ENCODE data around the gene KCNIP4. TPM values are rescaled to one million over a fixed set of nuclear protein-coding genes. Genes with fewer than 3 reads are reported as not detected.
"Not testable (repeated sequence)": the region's sequence is repeated elsewhere in the genome, so short reads cannot be mapped to it uniquely, and the experiment has no call there.

KCNIP4 gene
- total RNA-seq, 1 donor from 2014 or later, result 30.4 TPM

GRCh38 chr4:21367567-21367966 lies 581.0 kb downstream of the KCNIP4 start:
- no peaks in the 10 kb centered on the region for H3K4me1 Mint-ChIP-seq (ENCODE audit: low read depth, unreplicated experiment)
- H3K9me3 Mint-ChIP-seq (ENCODE audit: unreplicated experiment), result peaks cover 3% of the 10 kb centered on the region
- no peak overlapping the region for H3K27ac Mint-ChIP-seq (ENCODE audit: unreplicated experiment)
- H3K4me3 Mint-ChIP-seq (ENCODE audit: unreplicated experiment), result no peak overlapping the region
- H3K27me3 Mint-ChIP-seq (ENCODE audit: unreplicated experiment), result no peaks in the 10 kb centered on the region
- DNase-seq, result no peak
- H3K36me3 Mint-ChIP-seq (ENCODE audit: unreplicated experiment), result no peaks in the 10 kb centered on the region
- TF ChIP-seq CTCF (IDR thresholded peaks at IDR 0.05; ENCODE audit: partially characterized antibody, unreplicated experiment), result no peak

DNA sequence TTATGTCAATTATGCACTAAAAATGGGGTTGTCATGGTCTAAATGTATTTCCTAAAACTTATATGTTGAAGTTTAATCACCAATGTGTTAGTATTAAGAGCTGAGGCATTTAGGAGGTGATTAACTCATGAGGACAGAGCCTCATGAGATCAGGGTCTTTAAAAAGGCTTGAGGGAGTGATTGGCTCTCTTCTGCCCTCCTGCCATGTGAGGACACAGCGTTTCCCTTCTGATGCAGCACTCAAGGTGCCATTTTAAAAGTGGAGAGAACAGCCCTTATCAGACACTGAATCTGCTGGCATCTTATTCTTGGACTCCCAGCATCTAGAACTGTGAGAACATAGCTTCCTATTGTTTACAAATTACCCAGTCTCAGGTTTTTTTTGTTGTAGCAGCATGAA lies 581.7 kb downstream of the KCNIP4 start:
- no peaks in the 10 kb centered on the region for H3K36me3 Mint-ChIP-seq (ENCODE audit: unreplicated experiment)
- no peak for DNase-seq
- no peaks in the 10 kb centered on the region for H3K4me1 Mint-ChIP-seq (ENCODE audit: low read depth, unreplicated experiment)
- no peak overlapping the region for H3K4me3 Mint-ChIP-seq (ENCODE audit: unreplicated experiment)
- TF ChIP-seq CTCF (IDR thresholded peaks at IDR 0.05; ENCODE audit: partially characterized antibody, unreplicated experiment), result no peak
- H3K27ac Mint-ChIP-seq (ENCODE audit: unreplicated experiment), result no peak overlapping the region
- H3K27me3 Mint-ChIP-seq (ENCODE audit: unreplicated experiment), result no peaks in the 10 kb centered on the region
- H3K9me3 Mint-ChIP-seq (ENCODE audit: unreplicated experiment), result peaks cover 3% of the 10 kb centered on the region

GRCh38 chr4:21366312-21366711 lies 582.3 kb downstream of the KCNIP4 start:
- TF ChIP-seq CTCF (IDR thresholded peaks at IDR 0.05; ENCODE audit: partially characterized antibody, unreplicated experiment), result no peak
- DNase-seq, result no peak
- Mint-ChIP-seq H3K27me3 (ENCODE audit: unreplicated experiment) (no peaks in the 10 kb centered on the region), H3K4me3 (ENCODE audit: unreplicated experiment) (no peak overlapping the region), H3K4me1 (ENCODE audit: low read depth, unreplicated experiment) (no peaks in the 10 kb centered on the region), H3K9me3 (ENCODE audit: unreplicated experiment) (peaks cover 3% of the 10 kb centered on the region), H3K36me3 (ENCODE audit: unreplicated experiment) (no peaks in the 10 kb centered on the region), H3K27ac (ENCODE audit: unreplicated experiment) (no peak overlapping the region)

DNA sequence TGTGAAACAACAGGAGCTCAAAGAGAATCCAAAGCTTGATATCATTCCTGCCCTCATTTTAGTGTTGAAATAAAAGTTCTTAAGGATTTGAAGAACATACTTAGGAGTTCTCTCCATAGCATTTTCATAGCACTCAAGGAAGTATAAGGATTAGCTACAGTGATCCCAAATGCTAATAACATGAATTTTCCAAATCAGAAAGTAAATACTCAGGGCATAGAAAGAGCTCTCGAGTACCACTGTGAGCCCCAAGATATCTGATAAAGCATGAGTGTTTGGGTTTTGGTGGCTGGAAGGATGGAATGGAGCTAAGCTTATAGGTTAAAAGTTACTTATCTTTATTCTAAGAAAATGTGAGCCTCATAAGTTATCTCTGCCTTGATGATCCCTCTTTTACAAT lies 584.9 kb downstream of the KCNIP4 start:
- Mint-ChIP-seq H3K36me3 (ENCODE audit: unreplicated experiment) (no peaks in the 10 kb centered on the region), H3K4me1 (ENCODE audit: low read depth, unreplicated experiment) (no peaks in the 10 kb centered on the region), H3K27me3 (ENCODE audit: unreplicated experiment) (no peaks in the 10 kb centered on the region), H3K9me3 (ENCODE audit: unreplicated experiment) (peaks cover 1% of the 10 kb centered on the region), H3K4me3 (ENCODE audit: unreplicated experiment) (no peak overlapping the region), H3K27ac (ENCODE audit: unreplicated experiment) (no peak overlapping the region)
- DNase-seq, result no peak
- TF ChIP-seq CTCF (IDR thresholded peaks at IDR 0.05; ENCODE audit: partially characterized antibody, unreplicated experiment), result no peak

- not testable (repeated sequence) for H3K9me3 Mint-ChIP-seq (ENCODE audit: unreplicated experiment); H3K27me3 Mint-ChIP-seq (ENCODE audit: unreplicated experiment); H3K4me3 Mint-ChIP-seq (ENCODE audit: unreplicated experiment); H3K4me1 Mint-ChIP-seq (ENCODE audit: low read depth, unreplicated experiment); H3K36me3 Mint-ChIP-seq (ENCODE audit: unreplicated experiment); H3K27ac Mint-ChIP-seq (ENCODE audit: unreplicated experiment); DNase-seq
Measured at GRCh38 chr4:21352354-21352753, 596.2 kb downstream of the KCNIP4 start.

- Mint-ChIP-seq H3K27me3 (ENCODE audit: unreplicated experiment) (no peaks in the 10 kb centered on the region), H3K4me1 (ENCODE audit: low read depth, unreplicated experiment) (no peaks in the 10 kb centered on the region), H3K36me3 (ENCODE audit: unreplicated experiment) (no peaks in the 10 kb centered on the region), H3K9me3 (ENCODE audit: unreplicated experiment) (no peaks in the 10 kb centered on the region), H3K4me3 (ENCODE audit: unreplicated experiment) (no peak overlapping the region), H3K27ac (ENCODE audit: unreplicated experiment) (no peak overlapping the region)
- no peak for DNase-seq
- TF ChIP-seq CTCF (IDR thresholded peaks at IDR 0.05; ENCODE audit: partially characterized antibody, unreplicated experiment), result no peak
Measured at GRCh38 chr4:21347142-21347541, 601.4 kb downstream of the KCNIP4 start.

All from glutamatergic neuron (in vitro differentiated cells).